B cell (primary cell): ENCODE measurements around the gene ZNF57. TPM values are rescaled to one million over a fixed set of nuclear protein-coding genes. Genes with fewer than 3 reads are reported as not detected.

Experiments
- ATAC-seq: fragments of 200-7000 bp; cut with Tn5 transposase; one replicate; pipeline ENCODE4 v1.10.0; 2021; ENCODE audit warnings: low read depth, mild to moderate bottlenecking, moderate number of reproducible peaks, moderate library complexity
- CTCF ChIA-PET: fragments of 350-600 bp; sonication (Branson Sonifier 250); formaldehyde crosslinking; loops from one replicate; lab custom pipeline; 2021; ENCODE audit warnings: antibody characterized with exemption, inconsistent platforms; lab: Charles Lee
- POLR2A ChIA-PET: fragments of 350-600 bp; sonication (Branson Sonifier 250); formaldehyde crosslinking; loops from one replicate; lab custom pipeline; 2021; ENCODE audit warnings: antibody characterized with exemption; lab: Charles Lee
- DNase-seq: peaks from one replicate; pipeline ENCODE4 v3.0.0; 2013
- H2AFZ ChIP-seq: 2 replicates; pipeline ENCODE4 v1.6.1; 2012; ENCODE audit warnings: mild to moderate bottlenecking, low read depth, low read length; ENCODE audit not compliant: insufficient read depth, poor library complexity, severe bottlenecking
- H3K27ac ChIP-seq, 2 donors: 1 replicate in 1 of 2; 2 replicates in 1 of 2; pipeline ENCODE4 v1.5.1; 2012 to 2013; ENCODE audit warnings: low read length in 2 of 2, mild to moderate bottlenecking in 2 of 2, moderate library complexity in 1 of 2
- H3K27me3 ChIP-seq, 4 experiments: fragments of 200-600 bp in 1 of 4; sonication (generic) in 1 of 4; replicated peaks in 1 of 4; 1 replicate in 2 of 4; 2 replicates in 2 of 4; pipeline versions ENCODE4 v1.6.1 to v1.7.0; 2013 to 2016; ENCODE audit warnings: low read length in 3 of 4, mild to moderate bottlenecking in 2 of 4, mixed read lengths in 1 of 4, moderate library complexity in 1 of 4; ENCODE audit not compliant: insufficient read depth in 4 of 4, control insufficient read depth in 3 of 4; ENCODE audit errors: control extremely low read depth in 1 of 4
- H3K36me3 ChIP-seq, 2 experiments: replicated peaks in 1 of 2; 1 replicate in 1 of 2; 2 replicates in 1 of 2; pipeline versions ENCODE4 v1.6.1 to v1.7.1; 2013; ENCODE audit warnings: low read length in 1 of 2; ENCODE audit not compliant: insufficient read depth in 2 of 2, control insufficient read depth in 1 of 2; ENCODE audit errors: control extremely low read depth in 1 of 2, extremely low read depth in 1 of 2
- H3K4me1 ChIP-seq, 2 donors: fragments of 200-600 bp in 1 of 2; sonication (generic) in 1 of 2; 1 replicate in 1 of 2; 2 replicates in 1 of 2; pipeline versions ENCODE4 v1.5.1 to v1.6.1; 2013 to 2017; ENCODE audit warnings: low read length in 2 of 2; ENCODE audit not compliant: control insufficient read depth in 2 of 2, insufficient read depth in 2 of 2
- H3K4me2 ChIP-seq: replicated peaks from 2 replicates; pipeline ENCODE3; 2012; ENCODE audit warnings: mild to moderate bottlenecking, low read depth, low read length; ENCODE audit not compliant: poor library complexity, severe bottlenecking
- H3K4me3 ChIP-seq, 5 experiments: fragments of 200-600 bp in 1 of 5; sonication (generic) in 1 of 5; 1 replicate in 3 of 5; 2 replicates in 2 of 5; pipeline versions ENCODE4 v1.5.1 to v1.7.0; 2011 to 2016; ENCODE audit warnings: low read length in 4 of 5, mild to moderate bottlenecking in 4 of 5, low read depth in 2 of 5, control low read depth in 1 of 5, moderate library complexity in 1 of 5; ENCODE audit not compliant: insufficient read depth in 1 of 5; ENCODE audit errors: control extremely low read depth in 1 of 5, extremely low read depth in 1 of 5
- H3K79me2 ChIP-seq: fragments of 200-600 bp; sonication (generic); one replicate; pipeline ENCODE4 v1.6.0; 2016; ENCODE audit warnings: low read length; ENCODE audit not compliant: control insufficient read depth, insufficient read depth
- H3K9ac ChIP-seq: fragments of 200-600 bp; sonication (generic); 2 replicates; pipeline ENCODE4 v1.6.1; 2017; ENCODE audit warnings: mild to moderate bottlenecking, low read length, moderate library complexity
- H3K9me3 ChIP-seq, 3 donors: one replicate each; pipeline versions ENCODE4 v1.6.1 to v1.7.1; 2013; ENCODE audit warnings: low read length in 2 of 3; ENCODE audit not compliant: control insufficient read depth in 2 of 3, insufficient read depth in 1 of 3; ENCODE audit errors: control extremely low read depth in 1 of 3
- H4K20me1 ChIP-seq: 2 replicates; pipeline ENCODE4 v1.6.0; 2012; ENCODE audit warnings: mild to moderate bottlenecking, low read length; ENCODE audit not compliant: insufficient read depth, control insufficient read depth, poor library complexity, severe bottlenecking
- H3K27ac Mint-ChIP-seq: one replicate; pipeline ENCODE4 v1.8.0; 2021; ENCODE audit warnings: mixed read lengths
- H3K27me3 Mint-ChIP-seq: one replicate; pipeline ENCODE4 v1.8.0; 2021; ENCODE audit warnings: mixed read lengths
- H3K4me1 Mint-ChIP-seq: one replicate; pipeline ENCODE4 v1.8.0; 2021; ENCODE audit warnings: mixed read lengths
- H3K4me3 Mint-ChIP-seq: one replicate; pipeline ENCODE4 v1.8.0; 2021; ENCODE audit warnings: mixed read lengths
- H3K9me3 Mint-ChIP-seq: one replicate; pipeline ENCODE4 v1.8.0; 2022; ENCODE audit warnings: mixed read lengths; ENCODE audit not compliant: insufficient read depth
- EZH2 ChIP-seq: IDR thresholded peaks from 2 replicates; pipeline ENCODE4 v1.6.1; 2012; ENCODE audit warnings: borderline replicate concordance, low read depth, mild to moderate bottlenecking, moderate library complexity, low read length; ENCODE audit not compliant: insufficient read depth, poor library complexity, severe bottlenecking
- WGBS: methylation state at CpG from one replicate; pipeline ENCODE4 v1.1.5; 2013; ENCODE audit warnings: missing lambda C conversion rate; ENCODE audit not compliant: insufficient coverage; 5-methylcytosine and 5-hydroxymethylcytosine counted together
- intact Hi-C: fragments of 100-400 bp; cut with micrococcal nuclease; formaldehyde crosslinking; loops from one replicate; pipeline ENCODE4 v1.10.0; 2022
- polyA plus RNA-seq: library from polyadenylated mRNA; depleted of rRNA; stranded (reverse); fragments of >200 nt; gene quantifications from 2 replicates; pipeline ENCODE4 v1.2.3, GENCODE V29; 2012
- total RNA-seq, 2 donors: library from RNA; stranded (reverse); fragments of 120-200 nt in 1 of 2; gene quantifications; 1 replicate in 1 of 2; 2 replicates in 1 of 2; pipeline versions ENCODE4 v1.2.3 to v1.2.4, GENCODE V29; 2013 to 2022
- TF ChIP-seq, protein P1 (sequence below): fragments of 200-600 bp; IDR thresholded peaks from one replicate; pipeline ENCODE4 v1.8.0; 2022; ENCODE audit warnings: antibody characterized with exemption, mild to moderate bottlenecking

ZNF57 gene
- total and polyA plus RNA-seq, 2 donors (not counting 1 experiment from before 2014, with no cell fraction given), result 1.4 to 3.4 TPM

DNA sequence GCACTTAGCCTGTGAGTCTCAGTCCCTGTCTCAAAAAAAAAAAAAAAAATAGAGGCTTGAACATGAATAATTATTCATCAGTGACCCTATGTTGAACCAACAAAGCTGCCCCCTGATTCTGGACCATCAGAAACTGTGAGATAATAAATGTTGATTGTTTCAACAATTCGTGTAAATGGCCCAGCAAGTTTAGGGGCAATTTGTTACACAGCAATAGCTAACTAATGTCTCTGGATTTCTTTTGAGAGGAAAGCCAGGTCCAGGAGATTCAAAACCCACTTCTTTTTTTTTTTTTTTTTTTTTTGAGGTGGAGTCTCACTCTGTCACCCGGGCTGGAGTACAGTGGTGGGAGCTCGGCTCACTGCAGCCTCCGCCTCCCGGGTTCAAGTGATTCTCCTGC lies 64.1 kb downstream of the ZNF57 start:
- DNase-seq (no peak), ATAC-seq (no peak)
- no peak overlapping the region for H3K27ac ChIP-seq
- H3K4me2 ChIP-seq, result no peak overlapping the region
- POLR2A ChIA-PET, result interaction anchor here (0.5 kb wide), 1 partner anchor 89 kb away, joined by 3 read pairs; no protein-coding TSS in a partner anchor
- Mint-ChIP-seq H3K9me3 (no peaks in the 10 kb centered on the region), H3K27me3 (no peaks in the 10 kb centered on the region), H3K4me3 (no peak overlapping the region), H3K27ac (no peak overlapping the region), H3K4me1 (peaks cover 31% of the 10 kb centered on the region)
- no peak overlapping the region for H2AFZ ChIP-seq
- H3K9ac ChIP-seq, result no peak overlapping the region
- H3K36me3 ChIP-seq, result no peaks in the 10 kb centered on the region
- CTCF ChIA-PET, result interaction anchor here (0.7 to 15.0 kb wide), 8 partner anchors 11 to 219 kb away, joined by 3 to 281 read pairs (median 8); no protein-coding TSS in a partner anchor
- intact Hi-C loops, result loop anchor here (10.0 kb wide), 1 partner anchor 110 kb away; no protein-coding TSS in a partner anchor
- WGBS, result 91% methylated on average over 4 of the region's 5 CpGs
- TF ChIP-seq, protein P1, sequence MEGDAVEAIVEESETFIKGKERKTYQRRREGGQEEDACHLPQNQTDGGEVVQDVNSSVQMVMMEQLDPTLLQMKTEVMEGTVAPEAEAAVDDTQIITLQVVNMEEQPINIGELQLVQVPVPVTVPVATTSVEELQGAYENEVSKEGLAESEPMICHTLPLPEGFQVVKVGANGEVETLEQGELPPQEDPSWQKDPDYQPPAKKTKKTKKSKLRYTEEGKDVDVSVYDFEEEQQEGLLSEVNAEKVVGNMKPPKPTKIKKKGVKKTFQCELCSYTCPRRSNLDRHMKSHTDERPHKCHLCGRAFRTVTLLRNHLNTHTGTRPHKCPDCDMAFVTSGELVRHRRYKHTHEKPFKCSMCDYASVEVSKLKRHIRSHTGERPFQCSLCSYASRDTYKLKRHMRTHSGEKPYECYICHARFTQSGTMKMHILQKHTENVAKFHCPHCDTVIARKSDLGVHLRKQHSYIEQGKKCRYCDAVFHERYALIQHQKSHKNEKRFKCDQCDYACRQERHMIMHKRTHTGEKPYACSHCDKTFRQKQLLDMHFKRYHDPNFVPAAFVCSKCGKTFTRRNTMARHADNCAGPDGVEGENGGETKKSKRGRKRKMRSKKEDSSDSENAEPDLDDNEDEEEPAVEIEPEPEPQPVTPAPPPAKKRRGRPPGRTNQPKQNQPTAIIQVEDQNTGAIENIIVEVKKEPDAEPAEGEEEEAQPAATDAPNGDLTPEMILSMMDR, result no peak
- no peak for TF ChIP-seq EZH2
- peaks cover 0 to 4% (median 0%) of the 10 kb centered on the region in 4 experiments for H3K27me3 ChIP-seq
- peaks cover 35 to 43% of the 10 kb centered on the region in 2 donors for H3K4me1 ChIP-seq
- H4K20me1 ChIP-seq, result no peaks in the 10 kb centered on the region
- H3K9me3 ChIP-seq, result peaks cover 0 to 34% (median 0%) of the 10 kb centered on the region in 3 donors
- H3K4me3 ChIP-seq, result no peak overlapping the region
- H3K79me2 ChIP-seq, result no peaks in the 10 kb centered on the region

DNA sequence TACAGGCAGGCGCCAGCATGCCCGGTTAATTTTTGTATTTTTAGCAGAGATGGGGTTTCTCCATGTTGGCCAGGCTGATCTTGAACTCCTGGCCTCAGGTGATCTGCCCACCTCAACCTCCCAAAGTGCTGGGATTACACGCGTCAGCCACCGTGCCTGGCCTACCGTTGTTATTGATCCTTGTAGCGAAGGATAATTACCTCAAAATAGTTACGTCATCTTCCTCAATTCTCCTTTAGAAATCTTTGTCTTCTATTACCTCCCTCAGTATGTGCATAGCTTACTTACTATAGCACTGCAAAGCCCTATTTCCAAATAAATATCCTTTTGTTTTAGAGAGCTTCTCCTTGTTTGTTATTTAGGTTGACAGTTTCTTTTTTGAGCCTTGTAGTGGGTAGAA lies 67.2 kb downstream of the ZNF57 start:
- no peak overlapping the region for H3K27ac ChIP-seq
- H3K4me3 ChIP-seq, result no peak overlapping the region
- ChIA-PET CTCF (interaction anchor here (0.6 to 15.0 kb wide), 5 partner anchors 9 to 263 kb away, joined by 3 to 281 read pairs (median 5); partner anchors contain the start of gene TLE6), POLR2A (interaction anchor here (1.2 kb wide), 1 partner anchor 67 kb away, joined by 5 read pairs; no protein-coding TSS in a partner anchor)
- H3K36me3 ChIP-seq, result no peaks in the 10 kb centered on the region
- H3K27me3 ChIP-seq, result peaks cover 0 to 4% (median 0%) of the 10 kb centered on the region in 4 experiments
- H2AFZ ChIP-seq, result no peak overlapping the region
- WGBS, result 100% methylated on average over 4 of the region's 8 CpGs
- H3K9me3 ChIP-seq, result peaks cover 0 to 34% (median 0%) of the 10 kb centered on the region in 3 donors
- Mint-ChIP-seq H3K27me3 (no peaks in the 10 kb centered on the region), H3K27ac (peak overlapping the region; percentile 71), H3K4me1 (peaks cover 30% of the 10 kb centered on the region), H3K9me3 (no peaks in the 10 kb centered on the region), H3K4me3 (peak overlapping the region; percentile 29)
- intact Hi-C loops, result loop anchor here (10.0 kb wide), 1 partner anchor 107 kb away; no protein-coding TSS in a partner anchor
- H3K79me2 ChIP-seq, result no peaks in the 10 kb centered on the region
- DNase-seq (no peak), ATAC-seq (no peak)
- H3K4me1 ChIP-seq, result peaks cover 36 to 44% of the 10 kb centered on the region in 2 donors
- no peaks in the 10 kb centered on the region for H4K20me1 ChIP-seq
- no peak overlapping the region for H3K4me2 ChIP-seq
- TF ChIP-seq, protein P1, result no peak
- no peak for TF ChIP-seq EZH2
- H3K9ac ChIP-seq, result no peak overlapping the region
